HG03095 (cell line): Measurements from ENCODE around the gene ZNF132.

Source experiments
- ATAC-seq: cut with Tn5 transposase; IDR thresholded peaks from one replicate; pipeline ENCODE4 v1.9.1; 2021; ENCODE audit warnings: moderate library complexity; ENCODE audit not compliant: unreplicated experiment

ZNF132 gene

DNA sequence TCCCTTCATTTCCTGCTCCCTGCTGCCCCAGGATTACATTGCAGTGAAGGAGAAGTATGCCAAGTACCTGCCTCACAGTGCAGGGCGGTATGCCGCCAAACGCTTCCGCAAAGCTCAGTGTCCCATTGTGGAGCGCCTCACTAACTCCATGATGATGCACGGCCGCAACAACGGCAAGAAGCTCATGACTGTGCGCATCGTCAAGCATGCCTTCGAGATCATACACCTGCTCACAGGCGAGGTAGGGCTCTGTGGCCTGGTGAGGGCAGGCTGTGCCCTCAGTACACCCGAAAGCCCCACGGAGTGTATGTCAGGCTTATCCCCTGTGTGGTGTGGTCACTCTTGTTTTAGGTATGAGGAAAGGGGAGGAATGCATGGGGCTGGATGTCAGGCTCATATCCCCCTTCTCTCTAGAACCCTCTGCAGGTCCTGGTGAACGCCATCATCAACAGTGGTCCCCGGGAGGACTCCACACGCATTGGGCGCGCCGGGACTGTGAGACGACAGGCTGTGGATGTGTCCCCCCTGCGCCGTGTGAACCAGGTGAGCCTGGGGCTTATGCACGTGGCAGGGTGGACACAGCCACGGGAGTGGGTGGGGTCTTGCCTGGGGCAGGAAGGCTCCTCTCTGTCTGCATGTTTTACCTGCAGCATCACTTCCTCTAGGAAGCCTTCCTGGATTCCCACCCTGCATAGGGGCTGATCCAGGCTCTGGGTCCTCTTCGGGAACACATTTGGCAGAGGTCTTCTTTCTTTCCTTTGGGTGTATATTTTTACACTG, 46.8 kb downstream of the ZNF132 start:
- ATAC-seq: no peak

DNA sequence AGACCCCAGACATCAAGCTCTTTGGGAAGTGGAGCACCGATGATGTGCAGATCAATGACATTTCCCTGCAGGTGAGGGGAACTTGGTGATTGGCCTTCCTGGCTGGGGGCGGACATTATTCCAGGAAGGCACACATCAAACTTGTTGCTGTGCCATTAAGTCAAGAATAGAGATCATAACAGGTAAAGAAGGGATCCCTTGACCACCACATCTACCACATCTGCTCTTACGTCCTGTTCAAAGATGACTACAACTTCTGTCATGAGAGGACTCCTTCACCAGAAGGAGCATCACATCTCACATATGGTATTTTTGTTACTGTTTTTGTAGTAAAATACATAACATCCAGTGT, 51.8 kb downstream of the ZNF132 start:
- ATAC-seq: no peak

DNA sequence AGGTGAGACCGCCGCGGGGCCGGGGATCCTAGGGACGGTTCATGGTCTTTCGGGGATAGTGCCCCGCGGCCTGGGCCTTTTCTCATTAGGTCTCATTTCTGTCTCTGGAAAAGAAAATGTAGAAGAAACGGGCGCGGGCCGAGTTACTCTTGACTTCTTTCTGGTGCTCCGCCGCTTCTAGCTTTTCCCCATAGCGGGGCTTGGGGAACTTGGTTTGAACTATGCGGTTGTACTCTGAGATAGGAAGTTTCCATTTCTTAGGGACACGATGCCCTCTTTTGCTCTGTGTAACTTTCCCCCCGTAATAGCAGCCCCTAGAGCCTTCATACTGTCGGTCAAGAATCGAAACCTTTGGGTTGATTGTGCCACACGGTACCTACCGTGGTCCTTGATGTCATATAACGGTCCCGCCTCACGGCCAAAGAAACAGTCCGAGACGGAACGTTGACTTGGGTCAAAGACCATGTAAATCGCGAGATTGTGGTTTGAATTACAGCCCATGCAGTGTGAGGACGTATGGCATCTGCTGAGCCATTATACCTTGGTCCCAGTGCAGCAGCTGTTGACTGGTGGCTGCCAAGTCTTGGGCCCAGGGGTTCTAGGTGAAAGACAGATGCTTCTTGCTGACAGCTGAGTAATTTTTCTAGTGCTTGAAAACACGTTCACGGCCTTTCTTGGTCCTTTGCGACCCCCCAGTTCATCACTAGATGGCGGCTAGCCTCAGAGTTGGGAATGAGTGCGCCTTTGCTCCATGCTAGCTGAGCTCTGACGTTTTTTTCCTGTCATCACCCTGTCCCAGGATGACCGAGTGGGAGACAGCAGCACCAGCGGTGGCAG, 52.4 kb downstream of the ZNF132 start:
- ATAC-seq: no peak

DNA sequence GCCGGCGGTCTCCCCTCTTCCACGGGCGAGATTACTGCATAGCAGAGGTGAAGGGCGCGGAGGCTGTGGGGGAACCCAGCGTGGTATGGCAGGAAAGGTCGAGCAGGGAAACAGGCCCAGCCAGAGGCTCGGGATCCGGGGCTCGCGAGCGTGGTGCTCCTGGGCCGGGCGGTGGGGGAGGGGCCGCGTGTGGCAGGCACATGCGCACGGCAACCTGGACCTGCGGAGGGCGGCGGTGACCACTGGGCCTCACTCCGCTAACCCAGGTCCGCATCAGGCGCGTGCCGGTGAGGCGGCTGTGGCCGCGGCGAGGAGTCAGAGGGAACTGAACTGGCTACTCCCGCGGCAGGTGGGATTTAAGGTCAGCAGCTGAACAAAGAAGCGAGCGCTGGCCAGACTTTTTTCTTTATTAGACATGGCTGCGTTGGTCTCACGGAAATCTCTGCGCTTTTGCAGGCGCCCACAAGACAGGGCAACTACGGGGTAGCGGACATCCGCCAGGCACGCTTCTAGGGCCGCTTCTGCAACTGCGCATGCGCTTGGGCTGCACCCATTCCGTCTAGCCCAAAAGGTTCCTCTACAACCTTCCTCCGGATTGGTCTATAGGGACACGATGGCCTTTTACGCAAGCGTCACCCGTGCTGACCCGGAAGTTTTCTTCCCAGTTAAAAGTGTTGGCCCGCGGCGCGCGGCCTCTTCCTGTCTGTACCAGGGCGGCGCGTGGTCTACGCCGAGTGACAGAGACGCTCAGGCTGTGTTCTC, 53.2 kb downstream of the ZNF132 start, which contains the start of gene RPS5:
Gene RPS5 (plus strand): TSS at position 694 of the 762 bp plus-strand sequence. CDS start 869 bp downstream, outside the sequence.
- peak; percentile 75 for ATAC-seq

DNA sequence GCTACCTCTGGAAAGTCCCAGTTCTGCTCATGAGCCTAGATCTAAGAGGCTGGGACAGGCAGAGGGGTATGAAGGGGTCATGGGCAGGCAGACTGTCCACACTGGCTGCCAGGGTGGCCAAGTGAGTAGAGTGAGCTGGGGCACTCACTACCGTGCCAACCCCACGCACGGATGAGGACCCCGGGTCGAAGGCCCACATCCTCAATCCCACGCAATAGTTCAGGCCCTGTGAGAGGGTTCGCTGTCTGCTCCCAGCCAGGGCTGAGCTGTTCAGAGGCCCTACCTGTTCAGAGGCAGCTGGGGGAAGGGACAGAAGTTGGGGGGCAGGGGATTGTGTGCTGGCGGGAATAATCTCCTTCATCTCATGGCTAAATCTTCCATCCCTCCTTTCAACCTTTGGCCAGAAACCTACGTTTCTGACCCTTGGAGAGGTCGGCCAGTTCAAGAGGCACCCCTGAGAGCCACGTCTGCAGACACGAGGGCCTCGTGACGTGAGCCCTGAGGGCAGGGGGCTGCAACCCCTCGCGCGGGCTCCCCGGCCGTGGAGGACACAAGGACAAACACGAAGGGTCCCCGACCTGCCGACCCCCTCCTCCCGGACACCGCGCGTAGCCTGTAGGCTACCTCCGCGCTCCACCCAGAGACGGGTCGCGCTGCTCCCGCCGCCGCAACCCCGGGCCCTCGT, 53.9 kb downstream of the ZNF132 start:
- peak; percentile 1 for ATAC-seq

DNA sequence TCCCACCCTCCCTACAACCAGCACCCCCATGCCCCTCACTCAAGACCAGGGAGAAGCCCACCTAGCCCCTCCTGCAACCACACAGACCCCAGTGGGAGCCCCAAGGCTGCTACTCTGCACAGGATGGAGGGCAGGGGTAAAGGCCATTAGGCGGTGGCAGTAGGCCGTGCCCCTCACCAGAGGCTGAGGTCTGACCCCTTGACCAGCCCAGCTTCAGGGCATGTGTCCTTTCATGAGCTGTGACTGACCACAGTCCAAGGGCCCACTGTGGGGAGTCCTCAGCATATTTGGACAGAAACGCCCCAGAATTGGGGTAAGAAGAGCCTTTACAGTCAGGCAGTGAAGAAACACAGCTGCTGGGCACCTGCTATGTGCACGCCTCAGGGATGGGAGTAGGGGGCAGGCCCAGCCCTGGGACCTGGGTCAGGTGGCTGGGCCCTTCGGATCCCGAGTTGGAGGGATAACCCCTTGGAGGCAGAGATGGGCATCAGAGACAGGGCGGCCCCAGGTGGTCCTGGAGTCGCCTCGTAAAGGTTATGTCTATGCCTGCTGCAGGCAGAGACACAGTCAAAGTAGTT, 54.6 kb downstream of the ZNF132 start:
- ATAC-seq: no peak

DNA sequence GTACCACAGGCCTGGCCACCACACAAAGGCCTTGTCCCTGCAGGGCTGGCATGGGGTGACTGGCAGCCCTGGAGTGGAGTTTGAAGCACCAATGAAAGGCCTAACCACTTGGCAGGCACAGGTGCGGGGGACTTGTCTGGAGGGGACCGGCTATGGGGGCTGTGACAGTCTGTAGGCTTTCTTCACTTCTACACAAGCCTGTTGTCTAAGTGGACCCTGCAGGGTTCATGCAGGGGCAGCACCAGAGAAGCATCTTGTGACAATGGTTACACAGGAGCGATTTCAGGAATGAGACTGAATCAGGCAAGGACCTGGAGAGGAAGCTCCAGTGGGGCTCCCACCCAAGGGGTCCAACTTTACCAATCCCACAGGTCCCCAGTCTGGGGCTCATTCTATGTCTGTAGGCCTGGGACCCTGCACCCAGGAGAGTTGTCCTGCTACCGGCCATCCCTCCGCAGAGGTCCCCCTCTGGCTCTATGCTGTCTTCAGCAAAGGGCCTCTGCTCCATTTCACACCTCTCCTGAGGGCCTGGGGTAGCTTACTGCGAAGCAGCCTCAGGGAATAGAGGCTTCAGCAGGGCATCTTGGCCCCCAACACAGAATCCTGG, 56.9 kb downstream of the ZNF132 start:
- ATAC-seq: no peak
